Measurements from ENCODE around the gene PPM1M.

GRCh38 chr3:52246728-52247408 lies 1.3 kb downstream of the PPM1M start:
- TF ChIP-seq CTCF (IDR thresholded peaks at IDR 0.05) (no peak), POLR2A (IDR thresholded peaks at IDR 0.05) (peak; percentile 13)

All from right lobe of liver (tissue), 4 donors.